Measurements from ENCODE around the gene STXBP4.

- TF ChIP-seq ZNF274 (IDR thresholded peaks at IDR 0.05; ENCODE audit: low read depth, low read length) (no peak), YY1 (IDR thresholded peaks at IDR 0.05; ENCODE audit: insufficient read depth, insufficient read length) (no peak), SUZ12 (IDR thresholded peaks at IDR 0.05; ENCODE audit: extremely low read depth, insufficient read depth, insufficient read length) (no peak)
Measured at GRCh38 chr17:55121268-55121667, 152.7 kb downstream of the STXBP4 start.
